Heart left ventricle (tissue), 16 donors: Measurements from ENCODE around the gene PCDH15. TPM values are rescaled to one million over a fixed set of nuclear protein-coding genes. Genes with fewer than 3 reads are reported as not detected.

Experiments used
- ATAC-seq, 4 donors: fragments of 200-7000 bp; cut with Tn5 transposase; one replicate each; pipeline ENCODE4 v1.9.1; 2020 to 2022; ENCODE audit warnings: moderate library complexity in 4 of 4, mild to moderate bottlenecking in 3 of 4, moderate number of reproducible peaks in 1 of 4
- DNase-seq, 5 donors: peaks; one replicate each; pipeline ENCODE4 v3.0.0-alpha.2; 2020
- H3K27ac ChIP-seq, 12 donors: fragments of 200-600 bp; sonication (generic) in 4 of 12; one replicate each; pipeline versions ENCODE4 v1.5.0 to v1.8.0; 2016 to 2022; ENCODE audit warnings: mild to moderate bottlenecking in 2 of 12
- H3K27me3 ChIP-seq, 9 donors: fragments of 200-600 bp; sonication (generic) in 2 of 9; one replicate each; pipeline versions ENCODE4 v1.5.1 to v1.8.0; 2016 to 2022; ENCODE audit warnings: mild to moderate bottlenecking in 3 of 9
- H3K36me3 ChIP-seq, 9 donors: fragments of 200-600 bp; sonication (generic) in 2 of 9; one replicate each; pipeline versions ENCODE4 v1.5.0 to v1.8.0; 2018 to 2022; ENCODE audit warnings: mild to moderate bottlenecking in 2 of 9
- H3K4me1 ChIP-seq, 12 donors: fragments of 200-600 bp; sonication (generic) in 4 of 12; one replicate each; pipeline versions ENCODE4 v1.5.0 to v1.8.0; 2016 to 2022; ENCODE audit warnings: mild to moderate bottlenecking in 3 of 12
- H3K4me3 ChIP-seq, 12 donors: fragments of 200-600 bp; sonication (generic) in 4 of 12; one replicate each; pipeline versions ENCODE4 v1.5.0 to v1.8.0; 2017 to 2022; ENCODE audit warnings: mild to moderate bottlenecking in 9 of 12, moderate library complexity in 4 of 12
- H3K9me3 ChIP-seq, 12 donors: fragments of 200-600 bp; sonication (generic) in 4 of 12; one replicate each; pipeline versions ENCODE4 v1.5.0 to v1.8.0; 2016 to 2022; ENCODE audit warnings: mild to moderate bottlenecking in 1 of 12
- POLR2A ChIP-seq, 2 donors: fragments of 450-650 bp; IDR thresholded peaks; one replicate each; pipeline ENCODE4 v1.6.1; 2017; ENCODE audit warnings: antibody characterized with exemption in 2 of 2, mild to moderate bottlenecking in 2 of 2, moderate library complexity in 2 of 2
- WGBS, 4 donors: extraction: QIAGEN DNeasy Blood & Tissue Kit in 2 of 4; methylation state at CpG; one replicate each; pipeline versions ENCODE4 v1.1.5 to v1.1.7; 2013 to 2018; 5-methylcytosine and 5-hydroxymethylcytosine counted together
- intact Hi-C, 10 donors: fragments of 100-400 bp; cut with DNase I; formaldehyde crosslinking; loops; one replicate each; pipeline versions ENCODE4 v1.11.1 to v1.14.2; 2022
- polyA plus RNA-seq, 2 donors: library from polyadenylated mRNA; stranded (reverse); fragments of 200-250 nt; gene quantifications; one replicate each; pipeline ENCODE4 v1.2.3, GENCODE V29; 2013
- total RNA-seq, 9 donors: library from RNA; depleted of rRNA in 2 of 9; stranded (reverse); fragments of >200 nt in 2 of 9; fragmentation: NEBNext Ultra II Directional in 3 of 9; extraction: Animal tissue kit (Norgen Biotek cat#: 25700) in 3 of 9; gene quantifications; one replicate each; pipeline versions ENCODE4 v1.1.0 to v1.2.4, GENCODE V29; 2016 to 2023
- TF ChIP-seq, protein P1 (sequence below), 12 donors: fragments of 200-600 bp; sonication (generic) in 4 of 12; IDR thresholded peaks; one replicate each; pipeline versions ENCODE4 v1.5.0 to v1.8.0; 2018 to 2022; ENCODE audit warnings: antibody characterized with exemption in 12 of 12, mild to moderate bottlenecking in 5 of 12
- donor health status: ischemic (EF 13 %, LVEDD 7.1; RV severe dilation, severe dysfunction).
- donor health status: healthy with polysubstance abuse.
- donor health status: DM: no; HTN: yes; CAD: no.
- donor health status: DM: no; HTN: no; CAD: no.
- donor health status: ischemic (EF 25% LVEDD 6.9; RV normal size, moderate dysfunction).
- donor health status: ischemic (EF 25% LVEDD 5.7; RV mildly dilated, moderate dysfunction).
- donor health status: healthy.
- donor health status: DM: yes; HTN: yes; CAD: no.
- donor health status: ischemic (EF 35%, LVEDD 5.7; RV mildly dilated, moderate dysfunction).
- donor health status: nonischemic (EF 11% LVEDD 7.7; RV severe dilation, severe dysfunction).
- donor health status: DM: yes; HTN: yes; CAD: no.
- donor health status: PGD.
- donor health status: ischemic (EF 29% LVEDD 5.4; RV normal size, mild dysfunction).
- donor health status: nonischemic (EF 23%, LVEDD 6.1; RV moderate dilation, normal function).

Gene PCDH15
- total and polyA plus RNA-seq, 11 donors: 0.04 to 0.93 (median 0.13) TPM; not detected in 3

DNA sequence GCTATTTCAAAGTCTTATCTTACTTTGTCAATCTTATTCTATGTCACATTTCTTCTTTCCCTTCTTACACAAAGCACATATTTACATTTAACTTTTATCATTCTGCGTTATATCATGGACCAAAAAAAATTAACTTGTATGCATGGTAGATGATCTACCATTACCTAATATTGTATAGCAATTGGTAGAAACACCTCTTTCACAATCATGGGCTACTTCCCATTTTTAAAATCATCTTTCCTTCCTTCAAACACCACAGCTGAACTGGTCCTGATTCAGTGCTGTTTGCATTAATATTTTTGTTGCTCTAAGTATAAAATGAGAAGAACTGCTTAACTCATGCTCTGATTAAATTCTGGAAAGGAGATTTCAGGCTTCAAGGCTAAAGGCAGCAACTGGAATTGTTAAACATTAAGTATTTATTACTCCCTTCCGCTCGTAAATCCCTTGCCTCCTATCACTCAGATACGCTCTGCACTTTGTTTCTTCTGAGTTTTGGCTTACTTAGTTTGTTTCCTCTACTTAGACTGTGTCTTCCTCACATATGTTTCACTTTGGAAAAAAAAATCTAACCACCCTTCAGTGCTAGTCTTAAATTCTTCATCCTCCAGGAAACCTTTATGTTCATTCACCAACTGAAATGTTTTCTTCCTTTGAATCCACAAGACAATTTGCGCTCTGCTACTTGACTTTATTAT, 901.4 kb downstream of the PCDH15 start:
- 83 to 89% (median 86%) methylated on average over 5 of the region's 5 CpGs for WGBS, 4 donors
- ATAC-seq (no peak), DNase-seq (no peak)
- Histone ChIP-seq H3K4me3 (no peak overlapping the region), H3K27ac (no peak overlapping the region), H3K36me3 (no peaks in the 10 kb centered on the region), H3K9me3 (no peaks in the 10 kb centered on the region), H3K27me3 (no peaks in the 10 kb centered on the region), H3K4me1 (no peaks in the 10 kb centered on the region)
- intact Hi-C loops: no loop called here
- TF ChIP-seq, protein P1, sequence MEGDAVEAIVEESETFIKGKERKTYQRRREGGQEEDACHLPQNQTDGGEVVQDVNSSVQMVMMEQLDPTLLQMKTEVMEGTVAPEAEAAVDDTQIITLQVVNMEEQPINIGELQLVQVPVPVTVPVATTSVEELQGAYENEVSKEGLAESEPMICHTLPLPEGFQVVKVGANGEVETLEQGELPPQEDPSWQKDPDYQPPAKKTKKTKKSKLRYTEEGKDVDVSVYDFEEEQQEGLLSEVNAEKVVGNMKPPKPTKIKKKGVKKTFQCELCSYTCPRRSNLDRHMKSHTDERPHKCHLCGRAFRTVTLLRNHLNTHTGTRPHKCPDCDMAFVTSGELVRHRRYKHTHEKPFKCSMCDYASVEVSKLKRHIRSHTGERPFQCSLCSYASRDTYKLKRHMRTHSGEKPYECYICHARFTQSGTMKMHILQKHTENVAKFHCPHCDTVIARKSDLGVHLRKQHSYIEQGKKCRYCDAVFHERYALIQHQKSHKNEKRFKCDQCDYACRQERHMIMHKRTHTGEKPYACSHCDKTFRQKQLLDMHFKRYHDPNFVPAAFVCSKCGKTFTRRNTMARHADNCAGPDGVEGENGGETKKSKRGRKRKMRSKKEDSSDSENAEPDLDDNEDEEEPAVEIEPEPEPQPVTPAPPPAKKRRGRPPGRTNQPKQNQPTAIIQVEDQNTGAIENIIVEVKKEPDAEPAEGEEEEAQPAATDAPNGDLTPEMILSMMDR (IDR thresholded peaks at IDR 0.05): no peak
- no peak for TF ChIP-seq POLR2A (IDR thresholded peaks at IDR 0.05)

DNA sequence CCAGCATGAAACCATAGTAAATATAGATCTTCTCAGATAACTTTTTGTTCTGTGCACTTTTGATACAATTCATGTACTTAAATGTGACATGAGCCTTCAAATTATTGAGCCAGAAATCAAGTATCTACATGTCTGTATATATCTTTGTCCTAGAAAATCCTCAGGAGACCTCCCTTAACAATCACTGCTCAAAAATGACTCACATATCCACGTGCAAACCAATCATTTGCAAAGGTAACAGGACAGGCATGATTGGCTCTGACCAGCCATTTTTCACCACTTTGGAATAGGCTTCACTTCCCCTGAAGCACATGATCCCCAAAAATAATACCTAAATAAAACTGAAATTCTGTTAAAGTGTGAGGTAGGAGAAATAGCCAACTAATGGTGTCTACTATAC, 902.5 kb downstream of the PCDH15 start:
- 17 to 42% (median 32%) methylated on average over 1 of the region's 1 CpG for WGBS, 4 donors
- H3K4me1 ChIP-seq: no peaks in the 10 kb centered on the region
- no peak overlapping the region for H3K4me3 ChIP-seq
- no peaks in the 10 kb centered on the region for H3K36me3 ChIP-seq
- TF ChIP-seq, protein P1 (IDR thresholded peaks at IDR 0.05): no peak
- TF ChIP-seq POLR2A (IDR thresholded peaks at IDR 0.05): no peak
- ATAC-seq (no peak), DNase-seq (no peak)
- H3K27ac ChIP-seq: no peak overlapping the region
- intact Hi-C loops: no loop called here
- no peaks in the 10 kb centered on the region for H3K9me3 ChIP-seq
- no peaks in the 10 kb centered on the region for H3K27me3 ChIP-seq

DNA sequence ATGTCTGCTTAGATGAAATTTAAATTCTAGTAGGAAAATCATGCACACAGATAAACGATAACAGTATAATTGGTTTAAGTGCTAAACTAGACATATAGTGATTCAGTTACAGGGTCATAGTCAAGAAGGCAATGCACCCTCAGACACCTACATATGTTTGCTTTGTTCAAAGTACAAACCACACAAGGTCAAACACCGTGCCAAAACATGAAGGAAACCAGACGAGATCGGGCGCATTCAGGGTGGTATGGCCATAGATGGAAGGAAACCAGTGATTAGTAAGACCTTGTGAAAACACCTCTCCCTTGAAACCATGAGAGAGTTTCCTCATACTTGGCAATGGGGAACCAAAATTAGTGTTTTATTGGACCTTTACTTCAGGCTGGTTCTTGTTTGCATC, 906.9 kb downstream of the PCDH15 start:
- Histone ChIP-seq H3K36me3 (no peaks in the 10 kb centered on the region), H3K4me3 (no peak overlapping the region), H3K4me1 (no peaks in the 10 kb centered on the region), H3K27me3 (no peaks in the 10 kb centered on the region), H3K27ac (no peak overlapping the region), H3K9me3 (no peaks in the 10 kb centered on the region)
- DNase-seq (no peak), ATAC-seq (no peak)
- intact Hi-C loops: no loop called here
- TF ChIP-seq, protein P1 (IDR thresholded peaks at IDR 0.05): no peak
- no peak for TF ChIP-seq POLR2A (IDR thresholded peaks at IDR 0.05)
- WGBS, 4 donors: 75 to 84% (median 79%) methylated on average over 5 of the region's 5 CpGs

DNA sequence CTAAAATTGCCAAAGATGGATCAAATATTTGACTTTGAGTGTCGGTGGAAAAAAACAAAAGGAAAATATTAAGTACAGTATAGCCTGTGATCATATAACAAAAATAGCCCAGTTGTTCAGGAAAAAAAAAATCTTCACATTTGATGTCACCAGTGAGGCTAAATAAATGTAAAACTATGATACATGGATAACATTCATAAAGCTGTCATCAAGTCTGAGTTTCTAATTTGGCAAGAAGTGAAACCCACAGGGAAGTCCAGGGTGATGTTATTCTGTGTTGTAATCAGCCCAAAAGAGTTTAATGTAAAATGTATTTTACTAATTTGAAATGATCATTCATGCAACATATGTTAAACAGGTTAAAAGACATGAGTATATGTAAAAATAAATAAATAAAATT, 908.0 kb downstream of the PCDH15 start:
- no peak overlapping the region for H3K4me3 ChIP-seq
- intact Hi-C loops: no loop called here
- H3K27me3 ChIP-seq: no peaks in the 10 kb centered on the region
- H3K36me3 ChIP-seq: no peaks in the 10 kb centered on the region
- ATAC-seq: no peak
- no peak for DNase-seq
- H3K4me1 ChIP-seq: no peaks in the 10 kb centered on the region
- 85 to 93% (median 88%) methylated on average over 1 of the region's 1 CpG for WGBS, 4 donors
- no peak overlapping the region for H3K27ac ChIP-seq
- TF ChIP-seq POLR2A (IDR thresholded peaks at IDR 0.05): no peak
- TF ChIP-seq, protein P1 (IDR thresholded peaks at IDR 0.05): no peak
- H3K9me3 ChIP-seq: no peaks in the 10 kb centered on the region
